WTC11 (cell line): ENCODE data around the gene MYO15B. TPM values are rescaled to one million over a fixed set of nuclear protein-coding genes. Genes with fewer than 3 reads are reported as not detected.

Source experiments
- ATAC-seq: fragments of 200-7000 bp; cut with Tn5 transposase; 2 replicates; pipeline ENCODE4 v1.10.0; 2021; ENCODE audit warnings: mild to moderate bottlenecking, moderate library complexity
- CTCF ChIA-PET: fragments of 300-600 bp; sonication (Branson Sonifier 250); formaldehyde crosslinking; loops from one replicate; lab custom pipeline; 2021; ENCODE audit warnings: antibody characterized with exemption; lab: Charles Lee
- POLR2A ChIA-PET: fragments of 350-600 bp; sonication (Branson Sonifier 250); formaldehyde crosslinking; loops from one replicate; lab custom pipeline; 2021; ENCODE audit warnings: antibody characterized with exemption; lab: Charles Lee
- DNase-seq: peaks from one replicate; pipeline ENCODE4 v3.0.0; 2021; ENCODE audit warnings: low spot score
- H3K27ac Mint-ChIP-seq: 2 replicates; pipeline ENCODE4 v1.8.0; 2021; ENCODE audit warnings: mixed read lengths
- H3K27me3 Mint-ChIP-seq: 2 replicates; pipeline ENCODE4 v1.8.0; 2021; ENCODE audit warnings: low read depth, mild to moderate bottlenecking, moderate library complexity, mixed read lengths
- H3K36me3 Mint-ChIP-seq: 2 replicates; pipeline ENCODE4 v1.8.0; 2021; ENCODE audit warnings: mixed read lengths
- H3K4me1 Mint-ChIP-seq: 2 replicates; pipeline ENCODE4 v1.8.0; 2022; ENCODE audit warnings: mixed read lengths
- H3K4me3 Mint-ChIP-seq: 2 replicates; pipeline ENCODE4 v1.8.0; 2021; ENCODE audit warnings: mild to moderate bottlenecking, moderate library complexity, mixed read lengths
- H3K9me3 Mint-ChIP-seq: 2 replicates; pipeline ENCODE4 v1.8.0; 2021; ENCODE audit warnings: mixed read lengths
- ELF4 ChIP-seq: sonication (generic); formaldehyde crosslinking; IDR thresholded peaks from 2 replicates; pipeline ENCODE4 v1.8.1; 2022; ENCODE audit warnings: low read depth, mild to moderate bottlenecking, moderate library complexity, missing genetic modification reagents
- ETV6 ChIP-seq: sonication (generic); formaldehyde crosslinking; IDR thresholded peaks from 2 replicates; pipeline ENCODE4 v1.8.1; 2022; ENCODE audit warnings: mild to moderate bottlenecking, missing genetic modification reagents
- GABPB1 ChIP-seq: sonication (generic); formaldehyde crosslinking; IDR thresholded peaks from 2 replicates; pipeline ENCODE4 v1.8.1; 2023; ENCODE audit warnings: mild to moderate bottlenecking, missing genetic modification reagents
- JUN ChIP-seq: sonication (generic); formaldehyde crosslinking; IDR thresholded peaks from 2 replicates; pipeline ENCODE4 v1.8.0; 2023; ENCODE audit warnings: mild to moderate bottlenecking, missing genetic modification reagents
- MXD4 ChIP-seq: fragments of 250-450 bp; sonication (Bioruptor Pico); IDR thresholded peaks from 2 replicates; pipeline ENCODE4 v1.8.0; 2021; ENCODE audit warnings: mild to moderate bottlenecking, moderate library complexity, borderline replicate concordance
- NFATC4 ChIP-seq: fragments of 250-450 bp; sonication (Bioruptor Pico); IDR thresholded peaks from 2 replicates; pipeline ENCODE4 v1.9.0; 2021; ENCODE audit warnings: mild to moderate bottlenecking
- NFE2L1 ChIP-seq: sonication (generic); formaldehyde crosslinking; IDR thresholded peaks from 2 replicates; pipeline ENCODE4 v1.8.1; 2023; ENCODE audit warnings: missing genetic modification reagents
- NFYB ChIP-seq: sonication (generic); formaldehyde crosslinking; conservative IDR thresholded peaks from 2 replicates; pipeline ENCODE4 v1.8.0; 2022; ENCODE audit warnings: low read depth, missing genetic modification reagents
- RORB ChIP-seq: fragments of 250-450 bp; sonication (Bioruptor Pico); IDR thresholded peaks from 2 replicates; pipeline ENCODE4 v1.9.0; 2021; ENCODE audit warnings: mild to moderate bottlenecking
- ZNF317 ChIP-seq: sonication (generic); formaldehyde crosslinking; IDR thresholded peaks from 2 replicates; pipeline ENCODE4 v1.8.1; 2023; ENCODE audit warnings: low read depth, mild to moderate bottlenecking, moderate library complexity, missing genetic modification reagents, borderline replicate concordance
- ZNF396 ChIP-seq: fragments of 250-450 bp; sonication (Bioruptor Pico); IDR thresholded peaks from 2 replicates; pipeline ENCODE4 v1.8.0; 2021; ENCODE audit warnings: mild to moderate bottlenecking, moderate library complexity, borderline replicate concordance
- total RNA-seq: library from RNA; stranded (reverse); gene quantifications from 3 replicates; pipeline ENCODE4 v1.2.3, GENCODE V29; 2021
- TF ChIP-seq, protein P1 (sequence below): sonication (generic); formaldehyde crosslinking; IDR thresholded peaks from 2 replicates; pipeline ENCODE4 v1.8.0; 2023; ENCODE audit warnings: missing genetic modification reagents
- TF ChIP-seq, protein P2 (sequence below): sonication (generic); formaldehyde crosslinking; conservative IDR thresholded peaks from 2 replicates; pipeline ENCODE4 v1.8.1; 2023; ENCODE audit warnings: mild to moderate bottlenecking, low read depth, missing genetic modification reagents, moderate library complexity
- TF ChIP-seq, protein P3 (sequence below): fragments of 250-450 bp; sonication (Bioruptor Pico); IDR thresholded peaks from 2 replicates; pipeline ENCODE4 v1.9.0; 2021; ENCODE audit warnings: mild to moderate bottlenecking
- TF ChIP-seq, protein P4 (sequence below): sonication (generic); formaldehyde crosslinking; IDR thresholded peaks from 2 replicates; pipeline ENCODE4 v1.8.1; 2023; ENCODE audit warnings: mild to moderate bottlenecking, missing genetic modification reagents, borderline replicate concordance
- TF ChIP-seq, protein P5 (sequence below): sonication (generic); formaldehyde crosslinking; IDR thresholded peaks from 2 replicates; pipeline ENCODE4 v1.8.0; 2022; ENCODE audit warnings: mild to moderate bottlenecking, missing genetic modification reagents
- TF ChIP-seq, protein P6 (sequence below): sonication (generic); formaldehyde crosslinking; IDR thresholded peaks from 2 replicates; pipeline ENCODE4 v1.8.1; 2022; ENCODE audit warnings: missing genetic modification reagents, borderline replicate concordance
- TF ChIP-seq, protein P7 (sequence below): sonication (generic); formaldehyde crosslinking; IDR thresholded peaks from 2 replicates; pipeline ENCODE4 v1.8.1; 2023; ENCODE audit warnings: mild to moderate bottlenecking, missing genetic modification reagents, moderate library complexity
- TF ChIP-seq, protein P8 (sequence below): sonication (generic); formaldehyde crosslinking; IDR thresholded peaks from 2 replicates; pipeline ENCODE4 v1.8.1; 2022; ENCODE audit warnings: mild to moderate bottlenecking, moderate library complexity, missing genetic modification reagents

MYO15B gene
- total RNA-seq, 1 experiment from 2014 or later, result 35.6 TPM

DNA sequence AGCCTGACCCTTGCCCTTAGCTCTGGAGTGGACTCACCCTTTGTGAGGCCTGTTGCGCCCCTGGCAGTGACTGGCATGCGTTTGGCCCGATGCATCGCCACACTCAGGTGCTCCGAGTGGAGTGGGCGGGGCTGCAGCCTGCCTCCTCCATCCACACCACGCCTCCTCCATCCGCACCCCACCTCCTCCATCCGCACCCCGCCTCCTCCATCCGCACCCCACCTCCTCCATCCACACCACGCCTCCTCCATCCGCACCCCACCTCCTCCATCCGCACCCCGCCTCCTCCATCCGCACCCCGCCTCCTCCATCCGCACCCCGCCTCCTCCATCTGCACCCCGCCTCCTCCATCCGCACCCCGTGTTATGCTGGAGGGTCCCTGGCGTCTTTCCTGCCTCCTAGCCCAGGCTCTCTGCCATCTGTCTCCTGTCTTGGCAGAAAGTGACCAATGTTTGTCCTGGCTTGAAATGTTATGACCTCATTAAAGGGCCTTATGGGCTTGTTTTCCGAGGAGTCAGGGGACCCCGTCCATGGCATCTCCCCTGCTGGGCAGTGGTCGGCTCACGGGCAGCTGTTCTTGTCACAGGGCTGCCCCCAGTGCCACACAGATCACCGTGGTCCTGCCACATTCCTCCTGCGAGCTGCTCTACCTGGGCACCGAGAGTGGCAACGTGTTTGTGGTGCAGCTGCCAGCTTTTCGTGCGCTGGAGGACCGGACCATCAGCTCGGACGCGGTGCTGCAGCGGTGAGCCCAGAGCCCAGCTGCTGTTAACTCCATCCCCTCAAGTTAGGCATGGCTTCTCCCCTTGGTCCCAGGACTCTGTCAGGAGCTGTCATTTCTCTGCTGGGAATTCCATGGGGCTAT lies 28.7 kb upstream of the MYO15B start (continued):
- TF ChIP-seq, protein P1, sequence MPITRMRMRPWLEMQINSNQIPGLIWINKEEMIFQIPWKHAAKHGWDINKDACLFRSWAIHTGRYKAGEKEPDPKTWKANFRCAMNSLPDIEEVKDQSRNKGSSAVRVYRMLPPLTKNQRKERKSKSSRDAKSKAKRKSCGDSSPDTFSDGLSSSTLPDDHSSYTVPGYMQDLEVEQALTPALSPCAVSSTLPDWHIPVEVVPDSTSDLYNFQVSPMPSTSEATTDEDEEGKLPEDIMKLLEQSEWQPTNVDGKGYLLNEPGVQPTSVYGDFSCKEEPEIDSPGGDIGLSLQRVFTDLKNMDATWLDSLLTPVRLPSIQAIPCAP (CRISPR knock-in tag), result no peak
- no peak for TF ChIP-seq GABPB1 (CRISPR knock-in tag)

DNA sequence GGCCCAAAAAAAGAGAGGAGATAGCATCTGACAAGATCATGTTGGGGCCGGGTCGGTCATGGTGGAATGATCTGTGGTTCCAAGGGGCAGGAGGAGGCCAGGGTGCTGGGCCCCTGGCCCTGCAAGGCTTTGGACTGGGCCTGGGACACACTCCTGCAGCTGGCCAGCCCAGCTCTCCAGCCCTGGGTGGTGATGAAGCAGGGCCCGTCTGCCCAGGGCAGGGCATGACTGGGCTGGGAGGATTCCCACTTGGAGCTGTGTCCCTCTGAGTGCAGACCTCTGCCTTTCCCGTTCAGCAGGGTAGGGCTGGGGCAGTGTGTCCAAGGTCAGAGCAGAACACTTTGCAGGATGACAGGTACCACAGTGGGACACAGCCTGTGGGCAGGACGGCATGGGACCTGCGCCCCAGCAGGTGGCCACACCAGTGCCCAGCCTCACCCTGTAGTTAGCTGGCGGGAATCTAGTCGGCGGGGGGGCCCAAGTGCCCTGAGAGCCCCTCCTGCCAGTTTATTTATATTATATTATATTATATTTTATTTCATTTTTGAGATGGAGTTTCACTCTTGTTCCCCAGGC lies 27.6 kb upstream of the MYO15B start:
- POLR2A ChIA-PET, result no interaction called here

More for the DNA sequence above, 27.6 kb upstream of the MYO15B start:
- Mint-ChIP-seq H3K27me3 (no peaks in the 10 kb centered on the region), H3K27ac (no peak overlapping the region), H3K4me1 (no peaks in the 10 kb centered on the region), H3K36me3 (no peaks in the 10 kb centered on the region)
- DNase-seq, result no peak
- TF ChIP-seq JUN (CRISPR knock-in tag) (no peak), NFE2L1 (CRISPR knock-in tag) (no peak), ZNF317 (no peak), ZNF396 (CRISPR knock-in tag) (no peak), NFATC4 (no peak), ELF4 (CRISPR knock-in tag) (no peak), RORB (CRISPR knock-in tag) (no peak), MXD4 (no peak), ETV6 (no peak), NFYB (CRISPR knock-in tag) (no peak)
- TF ChIP-seq, protein P2, sequence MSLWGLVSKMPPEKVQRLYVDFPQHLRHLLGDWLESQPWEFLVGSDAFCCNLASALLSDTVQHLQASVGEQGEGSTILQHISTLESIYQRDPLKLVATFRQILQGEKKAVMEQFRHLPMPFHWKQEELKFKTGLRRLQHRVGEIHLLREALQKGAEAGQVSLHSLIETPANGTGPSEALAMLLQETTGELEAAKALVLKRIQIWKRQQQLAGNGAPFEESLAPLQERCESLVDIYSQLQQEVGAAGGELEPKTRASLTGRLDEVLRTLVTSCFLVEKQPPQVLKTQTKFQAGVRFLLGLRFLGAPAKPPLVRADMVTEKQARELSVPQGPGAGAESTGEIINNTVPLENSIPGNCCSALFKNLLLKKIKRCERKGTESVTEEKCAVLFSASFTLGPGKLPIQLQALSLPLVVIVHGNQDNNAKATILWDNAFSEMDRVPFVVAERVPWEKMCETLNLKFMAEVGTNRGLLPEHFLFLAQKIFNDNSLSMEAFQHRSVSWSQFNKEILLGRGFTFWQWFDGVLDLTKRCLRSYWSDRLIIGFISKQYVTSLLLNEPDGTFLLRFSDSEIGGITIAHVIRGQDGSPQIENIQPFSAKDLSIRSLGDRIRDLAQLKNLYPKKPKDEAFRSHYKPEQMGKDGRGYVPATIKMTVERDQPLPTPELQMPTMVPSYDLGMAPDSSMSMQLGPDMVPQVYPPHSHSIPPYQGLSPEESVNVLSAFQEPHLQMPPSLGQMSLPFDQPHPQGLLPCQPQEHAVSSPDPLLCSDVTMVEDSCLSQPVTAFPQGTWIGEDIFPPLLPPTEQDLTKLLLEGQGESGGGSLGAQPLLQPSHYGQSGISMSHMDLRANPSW (CRISPR knock-in tag), result no peak
- TF ChIP-seq, protein P3, sequence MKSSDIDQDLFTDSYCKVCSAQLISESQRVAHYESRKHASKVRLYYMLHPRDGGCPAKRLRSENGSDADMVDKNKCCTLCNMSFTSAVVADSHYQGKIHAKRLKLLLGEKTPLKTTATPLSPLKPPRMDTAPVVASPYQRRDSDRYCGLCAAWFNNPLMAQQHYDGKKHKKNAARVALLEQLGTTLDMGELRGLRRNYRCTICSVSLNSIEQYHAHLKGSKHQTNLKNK, result no peak
- TF ChIP-seq, protein P4, sequence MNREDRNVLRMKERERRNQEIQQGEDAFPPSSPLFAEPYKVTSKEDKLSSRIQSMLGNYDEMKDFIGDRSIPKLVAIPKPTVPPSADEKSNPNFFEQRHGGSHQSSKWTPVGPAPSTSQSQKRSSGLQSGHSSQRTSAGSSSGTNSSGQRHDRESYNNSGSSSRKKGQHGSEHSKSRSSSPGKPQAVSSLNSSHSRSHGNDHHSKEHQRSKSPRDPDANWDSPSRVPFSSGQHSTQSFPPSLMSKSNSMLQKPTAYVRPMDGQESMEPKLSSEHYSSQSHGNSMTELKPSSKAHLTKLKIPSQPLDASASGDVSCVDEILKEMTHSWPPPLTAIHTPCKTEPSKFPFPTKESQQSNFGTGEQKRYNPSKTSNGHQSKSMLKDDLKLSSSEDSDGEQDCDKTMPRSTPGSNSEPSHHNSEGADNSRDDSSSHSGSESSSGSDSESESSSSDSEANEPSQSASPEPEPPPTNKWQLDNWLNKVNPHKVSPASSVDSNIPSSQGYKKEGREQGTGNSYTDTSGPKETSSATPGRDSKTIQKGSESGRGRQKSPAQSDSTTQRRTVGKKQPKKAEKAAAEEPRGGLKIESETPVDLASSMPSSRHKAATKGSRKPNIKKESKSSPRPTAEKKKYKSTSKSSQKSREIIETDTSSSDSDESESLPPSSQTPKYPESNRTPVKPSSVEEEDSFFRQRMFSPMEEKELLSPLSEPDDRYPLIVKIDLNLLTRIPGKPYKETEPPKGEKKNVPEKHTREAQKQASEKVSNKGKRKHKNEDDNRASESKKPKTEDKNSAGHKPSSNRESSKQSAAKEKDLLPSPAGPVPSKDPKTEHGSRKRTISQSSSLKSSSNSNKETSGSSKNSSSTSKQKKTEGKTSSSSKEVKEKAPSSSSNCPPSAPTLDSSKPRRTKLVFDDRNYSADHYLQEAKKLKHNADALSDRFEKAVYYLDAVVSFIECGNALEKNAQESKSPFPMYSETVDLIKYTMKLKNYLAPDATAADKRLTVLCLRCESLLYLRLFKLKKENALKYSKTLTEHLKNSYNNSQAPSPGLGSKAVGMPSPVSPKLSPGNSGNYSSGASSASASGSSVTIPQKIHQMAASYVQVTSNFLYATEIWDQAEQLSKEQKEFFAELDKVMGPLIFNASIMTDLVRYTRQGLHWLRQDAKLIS, result no peak
- TF ChIP-seq, protein P5, sequence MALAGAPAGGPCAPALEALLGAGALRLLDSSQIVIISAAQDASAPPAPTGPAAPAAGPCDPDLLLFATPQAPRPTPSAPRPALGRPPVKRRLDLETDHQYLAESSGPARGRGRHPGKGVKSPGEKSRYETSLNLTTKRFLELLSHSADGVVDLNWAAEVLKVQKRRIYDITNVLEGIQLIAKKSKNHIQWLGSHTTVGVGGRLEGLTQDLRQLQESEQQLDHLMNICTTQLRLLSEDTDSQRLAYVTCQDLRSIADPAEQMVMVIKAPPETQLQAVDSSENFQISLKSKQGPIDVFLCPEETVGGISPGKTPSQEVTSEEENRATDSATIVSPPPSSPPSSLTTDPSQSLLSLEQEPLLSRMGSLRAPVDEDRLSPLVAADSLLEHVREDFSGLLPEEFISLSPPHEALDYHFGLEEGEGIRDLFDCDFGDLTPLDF (CRISPR knock-in tag), result no peak
- TF ChIP-seq, protein P6, sequence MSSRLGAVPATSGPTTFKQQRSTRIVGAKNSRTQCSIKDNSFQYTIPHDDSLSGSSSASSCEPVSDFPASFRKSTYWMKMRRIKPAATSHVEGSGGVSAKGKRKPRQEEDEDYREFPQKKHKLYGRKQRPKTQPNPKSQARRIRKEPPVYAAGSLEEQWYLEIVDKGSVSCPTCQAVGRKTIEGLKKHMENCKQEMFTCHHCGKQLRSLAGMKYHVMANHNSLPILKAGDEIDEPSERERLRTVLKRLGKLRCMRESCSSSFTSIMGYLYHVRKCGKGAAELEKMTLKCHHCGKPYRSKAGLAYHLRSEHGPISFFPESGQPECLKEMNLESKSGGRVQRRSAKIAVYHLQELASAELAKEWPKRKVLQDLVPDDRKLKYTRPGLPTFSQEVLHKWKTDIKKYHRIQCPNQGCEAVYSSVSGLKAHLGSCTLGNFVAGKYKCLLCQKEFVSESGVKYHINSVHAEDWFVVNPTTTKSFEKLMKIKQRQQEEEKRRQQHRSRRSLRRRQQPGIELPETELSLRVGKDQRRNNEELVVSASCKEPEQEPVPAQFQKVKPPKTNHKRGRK, result no peak
- TF ChIP-seq, protein P7, sequence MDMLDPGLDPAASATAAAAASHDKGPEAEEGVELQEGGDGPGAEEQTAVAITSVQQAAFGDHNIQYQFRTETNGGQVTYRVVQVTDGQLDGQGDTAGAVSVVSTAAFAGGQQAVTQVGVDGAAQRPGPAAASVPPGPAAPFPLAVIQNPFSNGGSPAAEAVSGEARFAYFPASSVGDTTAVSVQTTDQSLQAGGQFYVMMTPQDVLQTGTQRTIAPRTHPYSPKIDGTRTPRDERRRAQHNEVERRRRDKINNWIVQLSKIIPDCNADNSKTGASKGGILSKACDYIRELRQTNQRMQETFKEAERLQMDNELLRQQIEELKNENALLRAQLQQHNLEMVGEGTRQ, result no peak
- TF ChIP-seq, protein P8, sequence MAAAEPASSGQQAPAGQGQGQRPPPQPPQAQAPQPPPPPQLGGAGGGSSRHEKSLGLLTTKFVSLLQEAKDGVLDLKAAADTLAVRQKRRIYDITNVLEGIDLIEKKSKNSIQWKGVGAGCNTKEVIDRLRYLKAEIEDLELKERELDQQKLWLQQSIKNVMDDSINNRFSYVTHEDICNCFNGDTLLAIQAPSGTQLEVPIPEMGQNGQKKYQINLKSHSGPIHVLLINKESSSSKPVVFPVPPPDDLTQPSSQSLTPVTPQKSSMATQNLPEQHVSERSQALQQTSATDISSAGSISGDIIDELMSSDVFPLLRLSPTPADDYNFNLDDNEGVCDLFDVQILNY (CRISPR knock-in tag), result no peak
- TF ChIP-seq, all 79 proteins: peak for 0
- no peak overlapping the region for H3K4me3 Mint-ChIP-seq
- no peak for ATAC-seq
- H3K9me3 Mint-ChIP-seq, result no peaks in the 10 kb centered on the region
- CTCF ChIA-PET, result interaction anchor here (0.7 to 0.8 kb wide), 2 partner anchors 41 to 320 kb away, joined by 3 read pairs; no protein-coding TSS in a partner anchor
